Suprapubic skin (tissue), 4 donors: Measurements from ENCODE around the gene MPHOSPH6. TPM values are rescaled to one million over a fixed set of nuclear protein-coding genes. Genes with fewer than 3 reads are reported as not detected.

Experiments
- DNase-seq, 2 donors: peaks; one replicate each; pipeline ENCODE4 v3.0.0-alpha.2; 2019; ENCODE audit warnings: low spot score in 2 of 2
- H3K27ac ChIP-seq: fragments of 200-600 bp; sonication (generic); one replicate; pipeline ENCODE4 v1.5.1; 2019
- H3K27me3 ChIP-seq: fragments of 200-600 bp; sonication (generic); one replicate; pipeline ENCODE4 v1.5.1; 2019
- H3K36me3 ChIP-seq: fragments of 200-600 bp; sonication (generic); one replicate; pipeline ENCODE4 v1.5.1; 2019
- H3K4me1 ChIP-seq: fragments of 200-600 bp; sonication (generic); one replicate; pipeline ENCODE4 v1.5.1; 2019
- H3K4me3 ChIP-seq: fragments of 200-600 bp; sonication (generic); one replicate; pipeline ENCODE4 v1.5.1; 2019; ENCODE audit warnings: mild to moderate bottlenecking
- H3K9me3 ChIP-seq: fragments of 200-600 bp; sonication (generic); one replicate; pipeline ENCODE4 v1.5.1; 2019
- POLR2A ChIP-seq, 2 donors: fragments of 450-650 bp; IDR thresholded peaks; one replicate each; pipeline ENCODE4 v1.6.1; 2017; ENCODE audit warnings: antibody characterized with exemption in 2 of 2, mild to moderate bottlenecking in 2 of 2, moderate library complexity in 2 of 2
- POLR2AphosphoS5 ChIP-seq, 3 donors: sonication (generic); formaldehyde crosslinking; IDR thresholded peaks; one replicate each; pipeline ENCODE4 v1.6.1; 2017; ENCODE audit warnings: antibody characterized with exemption in 3 of 3
- WGBS: methylation state at CpG from one replicate; pipeline ENCODE4 v1.1.5; 2018; 5-methylcytosine and 5-hydroxymethylcytosine counted together
- total RNA-seq, 4 donors: library from RNA; depleted of rRNA; stranded (reverse); fragments of >200 nt; gene quantifications; one replicate each; pipeline ENCODE4 v1.1.0, GENCODE V29; 2016
- TF ChIP-seq, protein P1 (sequence below), 2 donors: fragments of 200-600 bp in 1 of 2; fragments of 450-650 bp in 1 of 2; sonication (generic) in 1 of 2; IDR thresholded peaks; one replicate each; pipeline ENCODE4 v1.5.1; 2016 to 2019; ENCODE audit warnings: antibody characterized with exemption in 2 of 2, mild to moderate bottlenecking in 1 of 2, moderate library complexity in 1 of 2

MPHOSPH6 gene
- total RNA-seq, 4 donors from 2014 or later: 26.2 to 58.0 (median 33.5) TPM

DNA sequence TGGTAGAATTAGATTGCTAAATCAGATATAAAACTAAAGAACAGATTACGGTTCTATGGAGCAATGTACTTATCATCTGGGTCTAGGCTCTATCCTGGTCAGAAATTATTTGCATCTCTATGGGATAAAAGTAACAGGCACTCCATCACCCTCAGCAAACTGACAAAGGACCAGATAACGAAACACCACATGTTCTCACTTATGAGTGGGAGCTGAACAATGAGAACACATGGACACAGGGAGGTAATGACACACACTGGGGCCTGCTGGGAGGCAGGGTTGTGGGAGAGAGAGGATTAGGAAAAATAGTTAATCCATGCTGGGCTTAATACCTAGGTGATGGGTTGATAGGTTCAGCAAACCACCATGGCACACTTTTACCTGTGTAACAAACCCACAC, 61.9 kb downstream of the MPHOSPH6 start:
- Histone ChIP-seq H3K27me3 (no peaks in the 10 kb centered on the region), H3K4me3 (no peak overlapping the region), H3K36me3 (no peaks in the 10 kb centered on the region), H3K4me1 (peaks cover 4% of the 10 kb centered on the region), H3K9me3 (no peaks in the 10 kb centered on the region), H3K27ac (no peak overlapping the region)
- 87% methylated on average over 2 of the region's 2 CpGs for WGBS
- no peak for DNase-seq
- TF ChIP-seq POLR2AphosphoS5 (IDR thresholded peaks at IDR 0.05): no peak

GRCh38 chr16:82105107-82105506, 64.9 kb downstream of the MPHOSPH6 start:
- 96% methylated on average over 8 of the region's 8 CpGs for WGBS
- no peaks in the 10 kb centered on the region for H3K27me3 ChIP-seq

More at GRCh38 chr16:82105107-82105506, 64.9 kb downstream of the MPHOSPH6 start:
- H3K9me3 ChIP-seq: no peaks in the 10 kb centered on the region
- no peak overlapping the region for H3K4me3 ChIP-seq
- no peaks in the 10 kb centered on the region for H3K4me1 ChIP-seq
- no peak for DNase-seq
- no peaks in the 10 kb centered on the region for H3K36me3 ChIP-seq
- no peak overlapping the region for H3K27ac ChIP-seq
- TF ChIP-seq POLR2AphosphoS5 (IDR thresholded peaks at IDR 0.05): no peak
- TF ChIP-seq POLR2A (IDR thresholded peaks at IDR 0.05): no peak
- TF ChIP-seq, protein P1, sequence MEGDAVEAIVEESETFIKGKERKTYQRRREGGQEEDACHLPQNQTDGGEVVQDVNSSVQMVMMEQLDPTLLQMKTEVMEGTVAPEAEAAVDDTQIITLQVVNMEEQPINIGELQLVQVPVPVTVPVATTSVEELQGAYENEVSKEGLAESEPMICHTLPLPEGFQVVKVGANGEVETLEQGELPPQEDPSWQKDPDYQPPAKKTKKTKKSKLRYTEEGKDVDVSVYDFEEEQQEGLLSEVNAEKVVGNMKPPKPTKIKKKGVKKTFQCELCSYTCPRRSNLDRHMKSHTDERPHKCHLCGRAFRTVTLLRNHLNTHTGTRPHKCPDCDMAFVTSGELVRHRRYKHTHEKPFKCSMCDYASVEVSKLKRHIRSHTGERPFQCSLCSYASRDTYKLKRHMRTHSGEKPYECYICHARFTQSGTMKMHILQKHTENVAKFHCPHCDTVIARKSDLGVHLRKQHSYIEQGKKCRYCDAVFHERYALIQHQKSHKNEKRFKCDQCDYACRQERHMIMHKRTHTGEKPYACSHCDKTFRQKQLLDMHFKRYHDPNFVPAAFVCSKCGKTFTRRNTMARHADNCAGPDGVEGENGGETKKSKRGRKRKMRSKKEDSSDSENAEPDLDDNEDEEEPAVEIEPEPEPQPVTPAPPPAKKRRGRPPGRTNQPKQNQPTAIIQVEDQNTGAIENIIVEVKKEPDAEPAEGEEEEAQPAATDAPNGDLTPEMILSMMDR (IDR thresholded peaks at IDR 0.05): no peak

Other genes starting within 250 kb of the MPHOSPH6 start
- 10 to 100 TPM; 21.5 to 34.6 (median 28.3) TPM for gene SDR42E1, start 158.8 kb downstream of the MPHOSPH6 start, total RNA-seq
- 10 to 100 TPM in 1 of 4 donors, 1 to 10 TPM in 3; 2.7 to 10.6 (median 4.0) TPM for gene HSD17B2, start 135.0 kb downstream of the MPHOSPH6 start, total RNA-seq